Smooth muscle cell (in vitro differentiated cells): ENCODE results near the gene SSBP2. TPM values are rescaled to one million over a fixed set of nuclear protein-coding genes. Genes with fewer than 3 reads are reported as not detected.
A peak's percentile ranks its signal among the peaks of the same experiment; 100 is the strongest.

ENCODE experiments used
- DNase-seq: peaks from one replicate; lab custom pipeline; 2025; ENCODE audit not compliant: unreplicated experiment; lab: John Stamatoyannopoulos, UW
- H2AFZ ChIP-seq: fragments of 200-600 bp; sonication (generic); 2 replicates; pipeline ENCODE4 v1.6.0; 2016; ENCODE audit warnings: antibody characterized with exemption, low read depth, mild to moderate bottlenecking
- H3F3A ChIP-seq: fragments of 200-600 bp; sonication (generic); 2 replicates; pipeline ENCODE4 v1.6.0; 2017; ENCODE audit warnings: antibody characterized with exemption, low read depth
- H3K27ac ChIP-seq: fragments of 200-600 bp; sonication (generic); 2 replicates; pipeline ENCODE4 v1.5.1; 2016; ENCODE audit warnings: low read depth, mild to moderate bottlenecking
- H3K27me3 ChIP-seq: fragments of 200-600 bp; sonication (generic); 2 replicates; pipeline ENCODE4 v1.6.1; 2016; ENCODE audit warnings: low read depth, mild to moderate bottlenecking
- H3K36me3 ChIP-seq: fragments of 200-600 bp; sonication (generic); 2 replicates; pipeline ENCODE4 v1.5.1; 2016; ENCODE audit warnings: low read depth
- H3K4me1 ChIP-seq: fragments of 200-600 bp; sonication (generic); 2 replicates; pipeline ENCODE4 v1.5.1; 2016; ENCODE audit warnings: low read depth
- H3K4me2 ChIP-seq: fragments of 200-600 bp; sonication (generic); 2 replicates; pipeline ENCODE4 v1.6.0; 2016; ENCODE audit warnings: mild to moderate bottlenecking
- H3K4me3 ChIP-seq: fragments of 200-600 bp; sonication (generic); 2 replicates; pipeline ENCODE4 v1.5.1; 2016; ENCODE audit warnings: mild to moderate bottlenecking
- H3K79me2 ChIP-seq: fragments of 200-600 bp; sonication (generic); 2 replicates; pipeline ENCODE4 v1.6.0; 2016; ENCODE audit warnings: low read depth, mild to moderate bottlenecking
- H3K9ac ChIP-seq: fragments of 200-600 bp; sonication (generic); 2 replicates; pipeline ENCODE4 v1.6.0; 2016; ENCODE audit warnings: low read depth
- H3K9me3 ChIP-seq: fragments of 200-600 bp; sonication (generic); replicated peaks from 2 replicates; pipeline ENCODE4 v1.5.1; 2016; ENCODE audit warnings: low read depth
- H4K20me1 ChIP-seq: fragments of 200-600 bp; sonication (generic); 2 replicates; pipeline ENCODE4 v1.6.0; 2016; ENCODE audit warnings: low read depth
- WGBS: methylation state at CpG from one replicate; pipeline ENCODE4 v1.1.7; 2016; ENCODE audit warnings: low lambda C conversion rate; 5-methylcytosine and 5-hydroxymethylcytosine counted together
- polyA plus RNA-seq: library from polyadenylated mRNA; unstranded; fragments of >200 nt; fragmentation: Nextera tagmentation; extraction: Ambion mirVana; gene quantifications from 2 replicates; pipeline ENCODE4 v1.2.1, GENCODE V29; 2016
- total RNA-seq: library from RNA; depleted of rRNA; stranded (reverse); fragments of >200 nt; gene quantifications from 2 replicates; pipeline ENCODE4 v1.2.3, GENCODE V29; 2014
- TF ChIP-seq, protein P1 (sequence below): fragments of 200-600 bp; sonication (generic); IDR thresholded peaks from 2 replicates; pipeline ENCODE4 v1.5.1; 2017; ENCODE audit warnings: borderline replicate concordance, mild to moderate bottlenecking, antibody characterized with exemption; ENCODE audit not compliant: insufficient read depth, poor library complexity, severe bottlenecking

The SSBP2 gene
- total and polyA plus RNA-seq, 2 experiments from 2014 or later: 44.0 to 48.0 TPM

DNA sequence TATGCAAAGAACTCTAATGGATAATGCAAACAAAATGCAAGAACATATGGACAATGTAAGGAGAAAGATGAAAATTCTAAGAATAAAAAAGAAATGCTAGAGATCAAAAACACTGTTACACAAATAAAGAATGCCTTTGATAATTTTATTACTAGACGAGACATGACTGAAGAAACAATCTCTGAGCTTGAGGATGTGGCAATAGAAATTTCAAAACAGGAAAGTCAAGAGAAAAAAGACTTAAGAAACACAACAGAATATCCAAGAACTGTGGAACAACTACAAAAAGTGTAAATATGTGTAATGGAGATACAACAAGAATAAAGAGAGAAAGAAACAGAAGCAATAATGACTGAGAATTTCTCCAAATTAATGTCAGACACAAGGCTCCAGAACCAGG is 216.5 kb downstream of the SSBP2 start:
- DNase-seq: no peak
- H3K4me2 ChIP-seq: peak overlapping the region; percentile 67
- WGBS: 42% methylated on average over 1 of the region's 1 CpG

GRCh38 chr5:81533629-81534405 is 217.1 kb downstream of the SSBP2 start:
- Histone ChIP-seq H3K4me3 (no peak overlapping the region), H3K27ac (peak overlapping the region; percentile 39), H3K4me2 (peak overlapping the region; percentile 67), H3K4me1 (peaks cover 9% of the 10 kb centered on the region), H3K79me2 (peaks cover 11% of the 10 kb centered on the region), H3F3A (peaks cover 2% of the 10 kb centered on the region), H3K9ac (no peak overlapping the region), H2AFZ (no peak overlapping the region), H3K36me3 (no peaks in the 10 kb centered on the region), H3K27me3 (no peaks in the 10 kb centered on the region), H4K20me1 (no peaks in the 10 kb centered on the region), H3K9me3 (no peaks in the 10 kb centered on the region)
- WGBS: 65% methylated on average over 2 of the region's 2 CpGs
- TF ChIP-seq, protein P1, sequence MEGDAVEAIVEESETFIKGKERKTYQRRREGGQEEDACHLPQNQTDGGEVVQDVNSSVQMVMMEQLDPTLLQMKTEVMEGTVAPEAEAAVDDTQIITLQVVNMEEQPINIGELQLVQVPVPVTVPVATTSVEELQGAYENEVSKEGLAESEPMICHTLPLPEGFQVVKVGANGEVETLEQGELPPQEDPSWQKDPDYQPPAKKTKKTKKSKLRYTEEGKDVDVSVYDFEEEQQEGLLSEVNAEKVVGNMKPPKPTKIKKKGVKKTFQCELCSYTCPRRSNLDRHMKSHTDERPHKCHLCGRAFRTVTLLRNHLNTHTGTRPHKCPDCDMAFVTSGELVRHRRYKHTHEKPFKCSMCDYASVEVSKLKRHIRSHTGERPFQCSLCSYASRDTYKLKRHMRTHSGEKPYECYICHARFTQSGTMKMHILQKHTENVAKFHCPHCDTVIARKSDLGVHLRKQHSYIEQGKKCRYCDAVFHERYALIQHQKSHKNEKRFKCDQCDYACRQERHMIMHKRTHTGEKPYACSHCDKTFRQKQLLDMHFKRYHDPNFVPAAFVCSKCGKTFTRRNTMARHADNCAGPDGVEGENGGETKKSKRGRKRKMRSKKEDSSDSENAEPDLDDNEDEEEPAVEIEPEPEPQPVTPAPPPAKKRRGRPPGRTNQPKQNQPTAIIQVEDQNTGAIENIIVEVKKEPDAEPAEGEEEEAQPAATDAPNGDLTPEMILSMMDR: no peak
- DNase-seq: no peak

More for the DNA sequence above, 216.5 kb downstream of the SSBP2 start:
- TF ChIP-seq, protein P1: no peak
- H3K36me3 ChIP-seq: no peaks in the 10 kb centered on the region
- H3K4me1 ChIP-seq: peaks cover 9% of the 10 kb centered on the region
- H3K9ac ChIP-seq: no peak overlapping the region
- H4K20me1 ChIP-seq: no peaks in the 10 kb centered on the region
- peaks cover 2% of the 10 kb centered on the region for H3F3A ChIP-seq
- H3K27me3 ChIP-seq: no peaks in the 10 kb centered on the region
- H3K9me3 ChIP-seq: no peaks in the 10 kb centered on the region
- peak overlapping the region; percentile 39 for H3K27ac ChIP-seq
- no peak overlapping the region for H3K4me3 ChIP-seq
- no peak overlapping the region for H2AFZ ChIP-seq
- peaks cover 11% of the 10 kb centered on the region for H3K79me2 ChIP-seq

- Histone ChIP-seq H2AFZ (no peak overlapping the region), H3K4me3 (no peak overlapping the region), H3K9me3 (no peaks in the 10 kb centered on the region), H4K20me1 (no peaks in the 10 kb centered on the region), H3K79me2 (peaks cover 11% of the 10 kb centered on the region), H3K4me2 (no peak overlapping the region), H3K36me3 (no peaks in the 10 kb centered on the region), H3K4me1 (peaks cover 9% of the 10 kb centered on the region), H3F3A (peaks cover 2% of the 10 kb centered on the region), H3K27ac (no peak overlapping the region), H3K27me3 (no peaks in the 10 kb centered on the region), H3K9ac (no peak overlapping the region)
- WGBS: 96% methylated on average over 1 of the region's 1 CpG
- DNase-seq: no peak
- TF ChIP-seq, protein P1: no peak
Measured at GRCh38 chr5:81530919-81531318, 220.0 kb downstream of the SSBP2 start.

DNA sequence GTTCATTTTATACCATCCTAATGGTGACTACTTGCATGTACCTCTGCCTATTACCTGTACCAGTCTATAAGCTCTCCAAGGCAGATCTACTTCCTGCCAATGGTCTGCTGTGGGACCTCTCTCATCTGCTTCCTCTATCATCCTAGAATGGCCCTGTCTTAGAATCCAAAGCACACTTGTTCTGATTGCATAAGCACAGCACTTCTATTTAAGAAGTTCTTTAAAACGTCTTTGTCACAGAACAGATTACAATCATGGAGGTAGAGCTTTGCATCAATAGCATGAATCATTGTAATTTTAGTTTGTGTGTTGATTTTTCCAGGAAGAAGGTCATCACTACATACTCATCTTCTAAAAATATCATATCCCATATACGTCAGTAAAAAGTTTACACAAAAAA is 225.2 kb downstream of the SSBP2 start:
- no peak overlapping the region for H3K4me2 ChIP-seq
- H2AFZ ChIP-seq: no peak overlapping the region
- H3K4me1 ChIP-seq: peaks cover 23% of the 10 kb centered on the region
- TF ChIP-seq, protein P1: no peak
- H3K27me3 ChIP-seq: no peaks in the 10 kb centered on the region
- H3K27ac ChIP-seq: no peak overlapping the region
- H3K9me3 ChIP-seq: no peaks in the 10 kb centered on the region
- H3K79me2 ChIP-seq: peaks cover 2% of the 10 kb centered on the region
- H3K4me3 ChIP-seq: no peak overlapping the region
- no peaks in the 10 kb centered on the region for H3F3A ChIP-seq
- no peaks in the 10 kb centered on the region for H4K20me1 ChIP-seq
- no peak for DNase-seq
- WGBS: 57% methylated on average over 2 of the region's 2 CpGs
- no peak overlapping the region for H3K9ac ChIP-seq
- no peaks in the 10 kb centered on the region for H3K36me3 ChIP-seq
